LNCAP (cell line): ENCODE data around the gene HOXB1.

Source experiments
- TF ChIP-seq, protein P1 (sequence below): fragments of 450-650 bp; IDR thresholded peaks from 2 replicates; pipeline ENCODE4 v1.5.1; 2017; ENCODE audit warnings: mild to moderate bottlenecking

The HOXB1 gene

DNA sequence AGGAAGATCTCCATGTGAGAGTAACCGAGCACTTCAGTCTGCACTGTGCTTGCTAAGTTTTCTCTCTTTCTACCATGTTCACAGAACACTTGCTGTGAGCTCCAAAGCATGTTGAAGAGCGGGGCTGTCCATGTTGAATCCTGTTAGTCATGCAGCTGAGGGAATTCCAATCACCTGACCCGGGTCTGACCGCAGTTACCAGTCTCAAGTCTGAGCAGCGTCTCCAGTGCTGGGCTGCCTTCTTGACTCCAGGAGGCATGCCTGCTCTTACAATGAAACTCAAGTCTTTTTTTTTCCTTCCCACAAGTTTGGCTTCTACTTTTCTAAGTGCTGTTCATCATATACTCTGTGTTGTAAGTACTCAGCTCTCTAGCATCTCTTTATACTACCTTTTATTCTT lies 44.3 kb downstream of the HOXB1 start:
- TF ChIP-seq, protein P1, sequence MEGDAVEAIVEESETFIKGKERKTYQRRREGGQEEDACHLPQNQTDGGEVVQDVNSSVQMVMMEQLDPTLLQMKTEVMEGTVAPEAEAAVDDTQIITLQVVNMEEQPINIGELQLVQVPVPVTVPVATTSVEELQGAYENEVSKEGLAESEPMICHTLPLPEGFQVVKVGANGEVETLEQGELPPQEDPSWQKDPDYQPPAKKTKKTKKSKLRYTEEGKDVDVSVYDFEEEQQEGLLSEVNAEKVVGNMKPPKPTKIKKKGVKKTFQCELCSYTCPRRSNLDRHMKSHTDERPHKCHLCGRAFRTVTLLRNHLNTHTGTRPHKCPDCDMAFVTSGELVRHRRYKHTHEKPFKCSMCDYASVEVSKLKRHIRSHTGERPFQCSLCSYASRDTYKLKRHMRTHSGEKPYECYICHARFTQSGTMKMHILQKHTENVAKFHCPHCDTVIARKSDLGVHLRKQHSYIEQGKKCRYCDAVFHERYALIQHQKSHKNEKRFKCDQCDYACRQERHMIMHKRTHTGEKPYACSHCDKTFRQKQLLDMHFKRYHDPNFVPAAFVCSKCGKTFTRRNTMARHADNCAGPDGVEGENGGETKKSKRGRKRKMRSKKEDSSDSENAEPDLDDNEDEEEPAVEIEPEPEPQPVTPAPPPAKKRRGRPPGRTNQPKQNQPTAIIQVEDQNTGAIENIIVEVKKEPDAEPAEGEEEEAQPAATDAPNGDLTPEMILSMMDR = no peak

DNA sequence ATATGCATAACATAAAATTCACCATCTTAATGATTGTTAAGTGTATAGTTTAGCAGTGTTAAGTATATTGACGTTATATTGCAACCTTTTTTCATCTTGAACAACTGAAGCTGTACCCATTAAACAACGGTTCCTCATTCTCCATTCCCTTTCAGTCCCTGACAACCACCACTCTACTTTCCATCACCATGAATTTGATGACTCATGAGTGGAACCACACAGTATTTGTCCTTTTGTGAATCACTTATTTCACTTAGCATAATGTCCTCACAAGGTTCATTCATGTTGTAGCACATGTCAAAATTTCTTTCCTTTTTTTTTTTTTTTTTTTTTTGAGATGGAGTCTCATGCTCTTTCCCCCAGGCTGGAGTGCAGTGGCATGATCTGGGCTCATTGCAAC lies 46.0 kb downstream of the HOXB1 start:
- TF ChIP-seq, protein P1 = no peak

DNA sequence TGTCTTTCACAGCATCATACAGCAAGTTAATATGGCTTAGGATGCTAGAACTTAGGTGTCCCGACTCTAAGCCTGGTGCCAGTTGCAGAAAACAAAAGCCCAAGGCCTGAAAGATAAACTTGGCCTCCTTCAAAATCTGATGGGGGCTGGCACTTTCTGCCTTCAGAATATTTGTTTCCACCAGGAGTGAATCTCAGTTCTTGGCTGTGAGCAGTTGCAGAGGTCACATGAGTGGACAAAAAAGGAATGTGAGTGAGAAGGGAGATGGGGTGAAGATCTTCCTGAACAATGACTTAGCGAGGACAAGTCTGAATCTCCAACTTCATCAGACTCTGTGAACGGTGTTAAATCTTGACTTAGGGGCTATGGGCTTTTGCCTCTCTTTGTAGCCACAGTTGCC lies 46.6 kb downstream of the HOXB1 start:
- TF ChIP-seq, protein P1 = no peak

DNA sequence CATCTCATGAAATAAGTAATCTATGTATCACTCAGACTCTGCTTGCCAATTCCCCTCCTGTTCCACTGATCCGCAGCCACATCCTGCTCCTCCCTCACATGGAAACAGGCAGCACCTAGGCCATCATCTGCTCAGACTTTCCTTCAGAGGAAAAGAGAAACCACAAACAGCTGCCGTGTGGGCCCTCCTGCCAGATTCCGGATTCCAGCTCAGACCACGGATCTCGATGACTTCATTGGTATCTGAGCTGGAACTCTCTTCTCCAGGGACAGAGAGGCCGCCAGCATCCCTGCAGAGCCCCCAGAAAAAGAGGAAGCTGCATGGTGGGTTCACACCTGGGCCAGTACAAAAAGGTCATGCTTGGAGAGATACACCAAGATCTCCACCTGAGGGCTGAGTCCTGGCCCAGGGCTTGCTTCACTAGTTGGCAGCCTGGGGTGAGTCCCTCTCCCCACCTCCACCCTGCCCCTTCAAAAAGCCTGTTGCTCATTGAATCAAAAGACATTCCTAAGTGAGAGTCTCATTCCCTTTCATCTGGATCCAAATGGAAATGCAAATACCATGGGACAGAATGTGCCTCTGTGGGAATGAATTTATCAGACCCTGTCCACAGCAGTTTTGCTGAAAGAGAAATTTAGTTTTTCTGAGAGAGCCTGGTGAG lies 47.2 kb downstream of the HOXB1 start:
- TF ChIP-seq, protein P1 = no peak

DNA sequence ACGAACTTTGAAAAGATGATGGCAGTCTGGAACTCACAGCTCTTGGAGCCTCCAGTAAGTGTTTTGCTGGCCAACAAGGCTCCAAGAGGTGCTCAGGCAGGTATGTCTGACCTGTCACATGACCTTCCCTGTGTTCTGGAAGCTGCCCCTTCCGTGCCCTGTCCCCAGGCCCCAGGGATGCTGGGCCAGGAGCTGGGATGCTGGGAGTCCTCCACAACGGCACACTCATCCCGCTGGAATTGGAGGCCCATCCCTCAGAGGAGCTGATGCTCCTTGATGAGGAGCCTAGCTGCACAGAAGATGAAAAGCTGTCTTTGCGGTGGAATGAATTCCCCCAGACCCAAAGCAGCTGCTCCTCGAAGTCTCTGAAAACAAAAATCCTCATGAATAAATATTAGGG lies 47.8 kb downstream of the HOXB1 start:
- TF ChIP-seq, protein P1 = no peak

DNA sequence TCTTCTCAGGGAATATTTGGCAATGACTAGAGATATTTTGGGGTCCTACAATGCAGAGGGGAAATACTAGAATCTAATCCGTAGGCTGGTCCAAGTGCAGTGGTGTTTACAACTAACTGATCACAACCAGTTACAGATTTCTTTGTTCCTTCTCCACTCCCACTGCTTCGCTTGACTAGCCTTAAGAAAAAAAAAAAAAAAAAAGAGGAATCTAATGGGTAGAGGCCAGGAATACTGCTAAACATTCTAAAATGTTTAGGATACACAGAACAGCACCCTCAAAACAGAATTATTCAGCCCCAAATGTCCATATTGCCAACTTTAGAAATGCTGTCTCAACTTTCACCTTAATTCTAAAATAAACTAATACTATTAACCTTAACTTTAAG lies 51.8 kb downstream of the HOXB1 start:
- TF ChIP-seq, protein P1 = no peak
